HepG2 (cell line): ENCODE data around the gene SPTBN4. TPM values are rescaled to one million over a fixed set of nuclear protein-coding genes. Genes with fewer than 3 reads are reported as not detected.

Experiments used
- BORCS8-MEF2B ChIP-seq: sonication (generic); formaldehyde crosslinking; IDR thresholded peaks from 2 replicates; pipeline ENCODE4 v1.8.0; 2022; ENCODE audit warnings: mild to moderate bottlenecking, missing genetic modification reagents
- CREB1 ChIP-seq, 2 experiments: fragments of 450-650 bp in 1 of 2; IDR thresholded peaks; 2 replicates each; pipeline ENCODE4 v1.6.1; 2016 to 2017; ENCODE audit warnings: control low read depth in 1 of 2, mild to moderate bottlenecking in 1 of 2, missing compliant biosample characterization in 1 of 2, missing genetic modification characterization in 1 of 2
- CREM ChIP-seq, 2 experiments: sonication (generic) in 1 of 2; formaldehyde crosslinking in 1 of 2; IDR thresholded peaks; 2 replicates each; pipeline versions ENCODE4 v1.4.0 to v1.6.1; 2016 to 2020; ENCODE audit warnings: antibody characterized with exemption in 1 of 2, mild to moderate bottlenecking in 1 of 2, missing genetic modification reagents in 1 of 2
- FOXO1 ChIP-seq: sonication (generic); formaldehyde crosslinking; IDR thresholded peaks from 2 replicates; pipeline ENCODE4 v1.4.0; 2020; ENCODE audit warnings: missing genetic modification reagents
- KDM1A ChIP-seq: IDR thresholded peaks from 2 replicates; pipeline ENCODE4 v1.6.1; 2016; ENCODE audit warnings: missing compliant biosample characterization
- MEIS2 ChIP-seq: sonication (generic); formaldehyde crosslinking; IDR thresholded peaks from 2 replicates; pipeline ENCODE4 v1.9.0; 2021; ENCODE audit warnings: mild to moderate bottlenecking, missing genetic modification reagents
- NFE2 ChIP-seq: sonication (generic); formaldehyde crosslinking; IDR thresholded peaks from 2 replicates; pipeline ENCODE4 v1.4.0; 2020; ENCODE audit warnings: missing genetic modification reagents
- NFYB ChIP-seq: sonication (generic); formaldehyde crosslinking; IDR thresholded peaks from 2 replicates; pipeline ENCODE4 v1.4.0; 2020; ENCODE audit warnings: missing genetic modification reagents
- NONO ChIP-seq, 2 experiments: fragments of 450-650 bp in 1 of 2; sonication (generic) in 1 of 2; formaldehyde crosslinking in 1 of 2; IDR thresholded peaks in 1 of 2; conservative IDR thresholded peaks in 1 of 2; 2 replicates each; pipeline versions ENCODE4 v1.6.1 to v1.8.0; 2017 to 2022; ENCODE audit warnings: mild to moderate bottlenecking in 1 of 2, missing genetic modification reagents in 1 of 2, moderate library complexity in 1 of 2
- RFXANK ChIP-seq: IDR thresholded peaks from 2 replicates; pipeline ENCODE4 v1.6.1; 2016
- SRSF1 ChIP-seq: fragments of 200-400 bp; formaldehyde crosslinking; optimal IDR thresholded peaks from 2 replicates; pipeline ENCODE3; 2017; ENCODE audit warnings: mild to moderate bottlenecking, low read depth, low read length, moderate library complexity
- STAG1 ChIP-seq: sonication (generic); formaldehyde crosslinking; IDR thresholded peaks from 2 replicates; pipeline ENCODE4 v1.4.0; 2020; ENCODE audit warnings: missing genetic modification reagents
- THRA ChIP-seq: sonication (generic); formaldehyde crosslinking; IDR thresholded peaks from 2 replicates; pipeline ENCODE4 v1.4.0; 2020; ENCODE audit warnings: missing genetic modification reagents, borderline replicate concordance
- ZNF296 ChIP-seq: sonication (generic); formaldehyde crosslinking; conservative IDR thresholded peaks from 2 replicates; pipeline ENCODE4 v1.5.0; 2020; ENCODE audit warnings: mild to moderate bottlenecking, missing genetic modification reagents
- ZNF577 ChIP-seq: sonication (generic); formaldehyde crosslinking; IDR thresholded peaks from 2 replicates; pipeline ENCODE4 v1.4.0; 2020; ENCODE audit warnings: mild to moderate bottlenecking, low read depth, missing genetic modification reagents, borderline replicate concordance
- ZNF639 ChIP-seq: conservative IDR thresholded peaks from 2 replicates; pipeline ENCODE4 v1.6.1; 2018; ENCODE audit warnings: missing genetic modification reagents
- ZSCAN21 ChIP-seq: sonication (generic); formaldehyde crosslinking; IDR thresholded peaks from 2 replicates; pipeline ENCODE4 v1.8.0; 2022; ENCODE audit warnings: mild to moderate bottlenecking, missing genetic modification reagents, moderate library complexity, borderline replicate concordance
- polyA plus RNA-seq, 8 experiments: library from polyadenylated mRNA; depleted of rRNA in 3 of 8; stranded (reverse) in 7 of 8; unstranded in 1 of 8; fragments of >200 nt; fragmentation: Illumina TruSeq in 4 of 8; extraction: Trizol in 4 of 8; gene quantifications; 2 replicates each; pipeline versions ENCODE4 v1.2.1 to v1.2.3, GENCODE V29; 2011 to 2016; ENCODE audit warnings: low read depth in 4 of 8, missing spikeins in 1 of 8, mixed read lengths in 1 of 8; ENCODE audit not compliant: insufficient read depth in 1 of 8
- total RNA-seq, 5 experiments: library from RNA; depleted of rRNA; stranded (reverse); fragments of >200 nt; fragmentation: Illumina TruSeq; extraction: Trizol; gene quantifications; 2 replicates each; pipeline ENCODE4 v1.2.3, GENCODE V29; 2016; ENCODE audit warnings: low read depth in 1 of 5
- TF ChIP-seq, protein P1 (sequence below): sonication (generic); formaldehyde crosslinking; IDR thresholded peaks from 2 replicates; pipeline ENCODE4 v1.4.0; 2020; ENCODE audit warnings: mild to moderate bottlenecking, missing genetic modification reagents
- TF ChIP-seq, protein P2 (sequence below): sonication (generic); formaldehyde crosslinking; IDR thresholded peaks from 2 replicates; pipeline ENCODE4 v1.5.0; 2020; ENCODE audit warnings: missing genetic modification reagents
- TF ChIP-seq, protein P3 (sequence below): sonication (generic); formaldehyde crosslinking; IDR thresholded peaks from 2 replicates; pipeline ENCODE4 v1.5.0; 2020; ENCODE audit warnings: mild to moderate bottlenecking, missing genetic modification reagents

SPTBN4 gene
- total and polyA plus RNA-seq, 2 of the 13 experiments (the other 11 are each of a cell fraction or from before 2014, with no cell fraction given) = 0.11 TPM

DNA sequence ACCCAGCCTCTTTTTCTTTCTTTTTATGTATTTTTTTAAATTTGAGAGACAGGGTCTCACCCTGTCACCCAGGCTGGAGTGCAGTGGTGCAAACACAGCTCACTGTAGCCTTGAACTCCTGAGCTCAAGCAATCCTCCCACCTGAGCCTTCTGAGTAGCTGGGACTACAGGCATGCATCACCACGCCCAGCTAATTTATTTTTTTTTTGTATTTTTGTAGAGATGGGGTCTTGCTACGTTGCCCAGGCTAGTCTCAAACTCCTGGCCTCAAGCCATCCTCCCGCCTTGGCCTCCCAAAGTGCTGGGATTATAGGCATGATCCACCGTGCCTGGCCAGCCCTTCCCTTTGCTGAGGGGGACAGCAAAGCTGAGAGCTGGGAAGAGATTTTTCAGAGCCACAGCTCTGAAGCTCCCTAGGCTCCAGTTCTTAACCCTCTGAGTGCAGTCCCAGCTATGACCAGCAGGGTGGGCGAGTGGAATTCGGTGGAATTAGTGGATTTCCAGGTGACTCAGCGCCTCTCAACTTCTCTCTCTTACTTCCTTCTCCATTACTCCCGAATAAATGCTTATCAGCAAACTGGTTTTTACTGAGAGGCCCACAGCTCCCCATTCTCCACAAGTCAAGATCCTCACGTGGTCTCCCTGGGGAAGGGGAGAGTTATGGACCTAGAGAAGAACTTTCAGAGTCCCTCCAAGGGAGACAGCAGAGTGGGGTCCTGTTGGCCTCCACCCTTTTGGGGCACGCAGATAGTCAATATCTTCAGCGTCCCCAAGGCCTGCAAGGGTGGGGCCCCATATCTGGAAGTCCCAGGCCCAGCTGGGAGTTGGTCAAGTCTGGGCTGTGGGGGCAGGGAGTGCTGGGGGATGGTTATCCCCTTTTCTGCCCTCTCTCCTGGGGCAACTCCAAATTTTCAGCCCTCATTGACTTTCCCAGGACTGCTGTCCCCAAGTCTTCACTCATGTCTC is 2.5 kb upstream of the SPTBN4 start (continued):
- no peak for TF ChIP-seq ZNF639 (CRISPR knock-in tag)
- no peak for TF ChIP-seq RFXANK (CRISPR knock-in tag)
- no peak for TF ChIP-seq CREB1 (IDR thresholded peaks at IDR 0.05)
- TF ChIP-seq CREB1 (CRISPR knock-in tag; IDR thresholded peaks at IDR 0.05) = no peak
- TF ChIP-seq MEIS2 (CRISPR knock-in tag) = no peak
- TF ChIP-seq ZSCAN21 = no peak
- TF ChIP-seq, protein P1, sequence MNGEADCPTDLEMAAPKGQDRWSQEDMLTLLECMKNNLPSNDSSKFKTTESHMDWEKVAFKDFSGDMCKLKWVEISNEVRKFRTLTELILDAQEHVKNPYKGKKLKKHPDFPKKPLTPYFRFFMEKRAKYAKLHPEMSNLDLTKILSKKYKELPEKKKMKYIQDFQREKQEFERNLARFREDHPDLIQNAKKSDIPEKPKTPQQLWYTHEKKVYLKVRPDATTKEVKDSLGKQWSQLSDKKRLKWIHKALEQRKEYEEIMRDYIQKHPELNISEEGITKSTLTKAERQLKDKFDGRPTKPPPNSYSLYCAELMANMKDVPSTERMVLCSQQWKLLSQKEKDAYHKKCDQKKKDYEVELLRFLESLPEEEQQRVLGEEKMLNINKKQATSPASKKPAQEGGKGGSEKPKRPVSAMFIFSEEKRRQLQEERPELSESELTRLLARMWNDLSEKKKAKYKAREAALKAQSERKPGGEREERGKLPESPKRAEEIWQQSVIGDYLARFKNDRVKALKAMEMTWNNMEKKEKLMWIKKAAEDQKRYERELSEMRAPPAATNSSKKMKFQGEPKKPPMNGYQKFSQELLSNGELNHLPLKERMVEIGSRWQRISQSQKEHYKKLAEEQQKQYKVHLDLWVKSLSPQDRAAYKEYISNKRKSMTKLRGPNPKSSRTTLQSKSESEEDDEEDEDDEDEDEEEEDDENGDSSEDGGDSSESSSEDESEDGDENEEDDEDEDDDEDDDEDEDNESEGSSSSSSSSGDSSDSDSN (CRISPR knock-in tag) = no peak
- TF ChIP-seq KDM1A (CRISPR knock-in tag) = no peak
- no peak for TF ChIP-seq ZNF296 (CRISPR knock-in tag)
- TF ChIP-seq NFE2 (CRISPR knock-in tag) = peak; percentile 78; the same call in 1 of the 2 replicates
- TF ChIP-seq SRSF1 = no peak
- TF ChIP-seq STAG1 (CRISPR knock-in tag) = peak; percentile 54
- TF ChIP-seq NONO (IDR thresholded peaks at IDR 0.05) = no peak
- no peak for TF ChIP-seq NONO (CRISPR knock-in tag; conservative IDR thresholded peaks at IDR 0.05)
- TF ChIP-seq FOXO1 (CRISPR knock-in tag) = no peak
- TF ChIP-seq BORCS8-MEF2B (CRISPR knock-in tag) = no peak
- no peak for TF ChIP-seq ZNF577 (CRISPR knock-in tag)
- TF ChIP-seq THRA = no peak
- TF ChIP-seq NFYB = no peak
- TF ChIP-seq, protein P2, sequence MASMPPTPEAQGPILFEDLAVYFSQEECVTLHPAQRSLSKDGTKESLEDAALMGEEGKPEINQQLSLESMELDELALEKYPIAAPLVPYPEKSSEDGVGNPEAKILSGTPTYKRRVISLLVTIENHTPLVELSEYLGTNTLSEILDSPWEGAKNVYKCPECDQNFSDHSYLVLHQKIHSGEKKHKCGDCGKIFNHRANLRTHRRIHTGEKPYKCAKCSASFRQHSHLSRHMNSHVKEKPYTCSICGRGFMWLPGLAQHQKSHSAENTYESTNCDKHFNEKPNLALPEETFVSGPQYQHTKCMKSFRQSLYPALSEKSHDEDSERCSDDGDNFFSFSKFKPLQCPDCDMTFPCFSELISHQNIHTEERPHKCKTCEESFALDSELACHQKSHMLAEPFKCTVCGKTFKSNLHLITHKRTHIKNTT (CRISPR knock-in tag) = no peak
- TF ChIP-seq, protein P3, sequence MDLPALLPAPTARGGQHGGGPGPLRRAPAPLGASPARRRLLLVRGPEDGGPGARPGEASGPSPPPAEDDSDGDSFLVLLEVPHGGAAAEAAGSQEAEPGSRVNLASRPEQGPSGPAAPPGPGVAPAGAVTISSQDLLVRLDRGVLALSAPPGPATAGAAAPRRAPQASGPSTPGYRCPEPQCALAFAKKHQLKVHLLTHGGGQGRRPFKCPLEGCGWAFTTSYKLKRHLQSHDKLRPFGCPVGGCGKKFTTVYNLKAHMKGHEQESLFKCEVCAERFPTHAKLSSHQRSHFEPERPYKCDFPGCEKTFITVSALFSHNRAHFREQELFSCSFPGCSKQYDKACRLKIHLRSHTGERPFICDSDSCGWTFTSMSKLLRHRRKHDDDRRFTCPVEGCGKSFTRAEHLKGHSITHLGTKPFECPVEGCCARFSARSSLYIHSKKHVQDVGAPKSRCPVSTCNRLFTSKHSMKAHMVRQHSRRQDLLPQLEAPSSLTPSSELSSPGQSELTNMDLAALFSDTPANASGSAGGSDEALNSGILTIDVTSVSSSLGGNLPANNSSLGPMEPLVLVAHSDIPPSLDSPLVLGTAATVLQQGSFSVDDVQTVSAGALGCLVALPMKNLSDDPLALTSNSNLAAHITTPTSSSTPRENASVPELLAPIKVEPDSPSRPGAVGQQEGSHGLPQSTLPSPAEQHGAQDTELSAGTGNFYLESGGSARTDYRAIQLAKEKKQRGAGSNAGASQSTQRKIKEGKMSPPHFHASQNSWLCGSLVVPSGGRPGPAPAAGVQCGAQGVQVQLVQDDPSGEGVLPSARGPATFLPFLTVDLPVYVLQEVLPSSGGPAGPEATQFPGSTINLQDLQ (CRISPR knock-in tag) = no peak
- no peak for TF ChIP-seq CREM (IDR thresholded peaks at IDR 0.05)
- TF ChIP-seq CREM (CRISPR knock-in tag; IDR thresholded peaks at IDR 0.05) = no peak
